ENCODE results near the gene RNF180.
"Not testable (repeated sequence)": the region's sequence is repeated elsewhere in the genome, so short reads cannot be mapped to it uniquely, and the experiment has no call there.

The RNF180 gene

GRCh38 chr5:64269164-64269563 is 103.5 kb downstream of the RNF180 start:
- no peak for DNase-seq (ENCODE audit: low read depth in 4 of 4, low spot score in 1 of 4)

- DNase-seq (ENCODE audit: low read depth in 4 of 4, low spot score in 1 of 4): no peak
Measured at GRCh38 chr5:64273276-64273675, 107.6 kb downstream of the RNF180 start.

GRCh38 chr5:64285188-64286130 is 119.8 kb downstream of the RNF180 start:
- DNase-seq (ENCODE audit: low read depth in 4 of 4, low spot score in 1 of 4): no peak

- no peak for DNase-seq (ENCODE audit: low read depth in 4 of 4, low spot score in 1 of 4)
Measured at GRCh38 chr5:64286381-64286780, 120.7 kb downstream of the RNF180 start.

GRCh38 chr5:64288496-64288895 is 122.9 kb downstream of the RNF180 start:
- DNase-seq (ENCODE audit: low read depth in 4 of 4, low spot score in 1 of 4): not testable (repeated sequence)

GRCh38 chr5:64292611-64293215 is 127.1 kb downstream of the RNF180 start:
- no peak for DNase-seq (ENCODE audit: low read depth in 4 of 4, low spot score in 1 of 4)

GRCh38 chr5:64295101-64295500 is 129.5 kb downstream of the RNF180 start:
- no peak for DNase-seq (ENCODE audit: low read depth in 4 of 4, low spot score in 1 of 4)

GRCh38 chr5:64298586-64298985 is 132.9 kb downstream of the RNF180 start:
- DNase-seq (ENCODE audit: low read depth in 4 of 4, low spot score in 1 of 4): no peak

GRCh38 chr5:64299805-64300204 is 134.2 kb downstream of the RNF180 start:
- no peak for DNase-seq (ENCODE audit: low read depth in 4 of 4, low spot score in 1 of 4)

- DNase-seq (ENCODE audit: low read depth in 4 of 4, low spot score in 1 of 4): no peak
Measured at GRCh38 chr5:64301566-64301965, 135.9 kb downstream of the RNF180 start.

GRCh38 chr5:64308135-64308534 is 142.5 kb downstream of the RNF180 start:
- DNase-seq (ENCODE audit: low read depth in 4 of 4, low spot score in 1 of 4): no peak

GRCh38 chr5:64312491-64312890 is 146.8 kb downstream of the RNF180 start:
- DNase-seq (ENCODE audit: low read depth in 4 of 4, low spot score in 1 of 4): no peak

GRCh38 chr5:64315778-64316177 is 150.1 kb downstream of the RNF180 start:
- DNase-seq (ENCODE audit: low read depth in 4 of 4, low spot score in 1 of 4): no peak

GRCh38 chr5:64318175-64318574 is 152.5 kb downstream of the RNF180 start:
- DNase-seq (ENCODE audit: low read depth in 4 of 4, low spot score in 1 of 4): no peak

- DNase-seq (ENCODE audit: low read depth in 4 of 4, low spot score in 1 of 4): no peak
Measured at GRCh38 chr5:64323591-64323990, 157.9 kb downstream of the RNF180 start.

- no peak for DNase-seq (ENCODE audit: low read depth in 4 of 4, low spot score in 1 of 4)
Measured at GRCh38 chr5:64330728-64331231, 165.1 kb downstream of the RNF180 start.

GRCh38 chr5:64331597-64332277 is 166.1 kb downstream of the RNF180 start:
- DNase-seq (ENCODE audit: low read depth in 4 of 4, low spot score in 1 of 4): no peak

- no peak for DNase-seq (ENCODE audit: low read depth in 4 of 4, low spot score in 1 of 4)
Measured at GRCh38 chr5:64333886-64334285, 168.2 kb downstream of the RNF180 start.

GRCh38 chr5:64339769-64340168 is 174.1 kb downstream of the RNF180 start:
- no peak for DNase-seq (ENCODE audit: low read depth in 4 of 4, low spot score in 1 of 4)

GRCh38 chr5:64340293-64340692 is 174.7 kb downstream of the RNF180 start:
- DNase-seq (ENCODE audit: low read depth in 4 of 4, low spot score in 1 of 4): no peak

GRCh38 chr5:64341340-64341739 is 175.7 kb downstream of the RNF180 start:
- no peak for DNase-seq (ENCODE audit: low read depth in 4 of 4, low spot score in 1 of 4)

- no peak for DNase-seq (ENCODE audit: low read depth in 4 of 4, low spot score in 1 of 4)
Measured at GRCh38 chr5:64344501-64344900, 178.9 kb downstream of the RNF180 start.

Data from stimulated activated CD4-positive, alpha-beta T cell treated with anti-CD3 and anti-CD28 coated beads, Interleukin-1b, Interleukin-23, amount 100 ng/mL, for 24 hours (primary cell).